Endothelial cell of umbilical vein (primary cell): ENCODE results near the gene GOLPH3. TPM values are rescaled to one million over a fixed set of nuclear protein-coding genes. Genes with fewer than 3 reads are reported as not detected.

Source experiments
- BruUV-seq: library from RNA; stranded (reverse); fragments of 400-500 nt; replicated peaks from 2 replicates; lab custom pipeline; 2021; lab: Mats Ljungman, UMichigan
- CTCF ChIA-PET: fragments of 300-600, 350-600 bp; sonication (Branson Sonifier 250); formaldehyde crosslinking; loops from one replicate; lab custom pipeline; 2021; ENCODE audit warnings: antibody characterized with exemption, inconsistent platforms; lab: Charles Lee
- POLR2A ChIA-PET: fragments of 300-600, 350-600 bp; sonication (Branson Sonifier 250); formaldehyde crosslinking; loops from one replicate; lab custom pipeline; 2021; ENCODE audit warnings: antibody characterized with exemption, inconsistent platforms; lab: Charles Lee
- DNase-seq: peaks from one replicate; pipeline ENCODE4 v3.0.0-alpha.2; 2011; ENCODE audit warnings: low read depth, low spot score
- FAIRE-seq: peaks from 2 replicates; lab custom pipeline; 2011; peaks lifted over from hg19 to GRCh38; lab: Jason Lieb, UNC
- H2AFZ ChIP-seq: 2 replicates; pipeline ENCODE4 v1.6.0; 2012; ENCODE audit warnings: low read depth, low read length, control low read depth, inconsistent platforms
- H3K27ac ChIP-seq: 2 replicates; pipeline ENCODE4 v1.5.1; 2011; ENCODE audit warnings: low read depth, mild to moderate bottlenecking, control low read depth, low read length, moderate library complexity; ENCODE audit not compliant: insufficient read depth
- H3K27me3 ChIP-seq, 2 experiments: 2 replicates each; pipeline versions ENCODE4 v1.6.0 to v1.6.1; 2011; ENCODE audit warnings: low read length in 2 of 2, mixed read lengths in 1 of 2; ENCODE audit not compliant: control insufficient read depth in 2 of 2, insufficient read depth in 2 of 2
- H3K36me3 ChIP-seq, 2 experiments: 2 replicates in 1 of 2; 3 replicates in 1 of 2; pipeline ENCODE4 v1.5.1; 2011; ENCODE audit warnings: low read length in 2 of 2, mild to moderate bottlenecking in 1 of 2, moderate library complexity in 1 of 2; ENCODE audit not compliant: control insufficient read depth in 2 of 2, insufficient read depth in 2 of 2; ENCODE audit errors: extremely low read depth in 1 of 2
- H3K4me1 ChIP-seq: 3 replicates; pipeline ENCODE4 v1.5.1; 2011; ENCODE audit warnings: mild to moderate bottlenecking, low read length; ENCODE audit not compliant: control insufficient read depth, insufficient read depth; ENCODE audit errors: extremely low read depth
- H3K4me2 ChIP-seq: 2 replicates; pipeline ENCODE4 v1.6.1; 2011; ENCODE audit warnings: low read length, control low read depth, mixed read lengths; ENCODE audit not compliant: insufficient read depth
- H3K4me3 ChIP-seq, 3 experiments: fragments of 200-600 bp in 1 of 3; sonication (generic), shearing (Covaris generic) in 1 of 3; replicated peaks in 1 of 3; 2 replicates each; pipeline ENCODE4 v1.5.1; 2011 to 2016; ENCODE audit warnings: control low read depth in 3 of 3, low read length in 3 of 3, mild to moderate bottlenecking in 2 of 3, inconsistent platforms in 1 of 3, low read depth in 1 of 3, moderate library complexity in 1 of 3; ENCODE audit not compliant: insufficient read depth in 1 of 3
- H3K79me2 ChIP-seq: 2 replicates; pipeline ENCODE4 v1.6.0; 2012; ENCODE audit warnings: low read length, inconsistent platforms; ENCODE audit not compliant: control insufficient read depth, insufficient read depth
- H3K9ac ChIP-seq: replicated peaks from 2 replicates; pipeline ENCODE3; 2011; ENCODE audit warnings: low read length, control low read depth; ENCODE audit not compliant: insufficient read depth; ENCODE audit errors: extremely low read depth
- H3K9me1 ChIP-seq: replicated peaks from 3 replicates; pipeline ENCODE4 v1.6.0; 2011; ENCODE audit warnings: mild to moderate bottlenecking, low read length; ENCODE audit not compliant: control insufficient read depth, insufficient read depth; ENCODE audit errors: extremely low read depth
- H3K9me3 ChIP-seq: replicated peaks from 2 replicates; pipeline ENCODE4 v1.5.1; 2012; ENCODE audit warnings: low read length, inconsistent platforms; ENCODE audit not compliant: control insufficient read depth, insufficient read depth
- H4K20me1 ChIP-seq: replicated peaks from 2 replicates; pipeline ENCODE3; 2011; ENCODE audit warnings: mild to moderate bottlenecking, low read length; ENCODE audit not compliant: control insufficient read depth, insufficient read depth; ENCODE audit errors: extremely low read depth
- EZH2 ChIP-seq: IDR thresholded peaks from 2 replicates; pipeline ENCODE4 v1.6.1; 2012; ENCODE audit warnings: borderline replicate concordance, low read depth, mild to moderate bottlenecking, moderate library complexity, low read length, inconsistent platforms; ENCODE audit not compliant: severe bottlenecking
- FOS ChIP-seq: IDR thresholded peaks from 2 replicates; pipeline ENCODE4 v1.6.1; 2011; ENCODE audit warnings: mild to moderate bottlenecking, low read length, moderate library complexity, borderline replicate concordance; ENCODE audit not compliant: insufficient read depth
- GATA2 ChIP-seq: IDR thresholded peaks from 2 replicates; pipeline ENCODE4 v1.7.0; 2011; ENCODE audit warnings: low read depth, mild to moderate bottlenecking, moderate library complexity, mixed read lengths, low read length; ENCODE audit not compliant: insufficient read length, insufficient read depth
- JUN ChIP-seq: IDR thresholded peaks from 2 replicates; pipeline ENCODE4 v1.6.1; 2011; ENCODE audit warnings: borderline replicate concordance, low read depth; ENCODE audit not compliant: insufficient read length, insufficient read depth
- MYC ChIP-seq: IDR thresholded peaks from one replicate; pipeline ENCODE4 v1.6.1; 2011; ENCODE audit warnings: mild to moderate bottlenecking, low read depth, low read length
- POLR2A ChIP-seq: IDR thresholded peaks from 2 replicates; pipeline ENCODE4 v1.6.1; 2012; ENCODE audit warnings: low read depth, mild to moderate bottlenecking, control low read depth, low read length
- POLR2AphosphoS5 ChIP-seq: IDR thresholded peaks from 2 replicates; pipeline ENCODE4 v1.6.1; 2012; ENCODE audit warnings: low read depth, mild to moderate bottlenecking, control low read depth, low read length, moderate library complexity; ENCODE audit not compliant: insufficient read depth
- dilution Hi-C: fragments of 300-500 bp; cut with MboI; formaldehyde crosslinking; loops from one replicate; pipeline ENCODE4 v1.15.0; 2019; ENCODE audit warnings: low sequenced_read_pairs; ENCODE audit not compliant: extremely low pct_ligation_motif_present
- intact Hi-C: fragments of 100-400 bp; cut with micrococcal nuclease; formaldehyde crosslinking; loops from one replicate; pipeline ENCODE4 v1.10.0; 2022
- polyA plus RNA-seq, 4 experiments: library from polyadenylated mRNA; depleted of rRNA in 3 of 4; stranded (reverse) in 3 of 4; unstranded in 1 of 4; fragments of >200 nt; gene quantifications; 2 replicates each; pipeline versions ENCODE4 v1.2.1 to v1.2.3, GENCODE V29; 2011 to 2012; ENCODE audit warnings: missing spikeins in 1 of 4
- total RNA-seq: library from RNA; stranded (reverse); gene quantifications from 2 replicates; pipeline ENCODE4 v1.2.3, GENCODE V29; 2021
- TF ChIP-seq, protein P1 (sequence below): IDR thresholded peaks from 2 replicates; pipeline ENCODE4 v1.6.1; 2011; ENCODE audit not compliant: insufficient read depth, insufficient read length
- TF ChIP-seq, protein P2 (sequence below), 2 donors: IDR thresholded peaks; 1 replicate in 1 of 2; 2 replicates in 1 of 2; pipeline ENCODE4 v1.5.1; 2011; ENCODE audit warnings: low read length in 2 of 2, mild to moderate bottlenecking in 2 of 2, moderate library complexity in 2 of 2, control low read depth in 1 of 2, inconsistent platforms in 1 of 2, low read depth in 1 of 2; ENCODE audit not compliant: insufficient read depth in 1 of 2; ENCODE audit errors: extremely low read depth in 1 of 2

The GOLPH3 gene
- total and polyA plus RNA-seq, 2 donors (not counting 3 experiments of a cell fraction or from before 2014, with no cell fraction given), result 38.1 to 70.2 TPM

DNA sequence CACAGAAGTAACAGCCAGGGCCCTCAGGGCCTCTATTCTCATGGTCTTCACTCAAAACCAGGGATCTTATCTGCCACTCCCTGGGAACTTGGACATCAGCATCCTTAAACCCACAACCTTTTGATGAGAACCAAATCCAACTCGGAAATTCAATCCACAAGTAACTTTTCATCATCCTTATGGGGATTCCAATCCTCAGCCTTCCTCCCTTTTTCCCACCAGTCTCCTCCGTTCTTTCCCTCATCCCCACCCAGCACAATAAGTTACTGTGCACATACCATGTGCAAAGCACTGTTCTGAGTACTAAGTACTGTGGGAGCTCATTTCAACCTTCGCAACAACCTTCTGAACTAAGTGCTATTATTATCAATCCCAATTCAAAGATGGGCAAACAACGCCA is 17.0 kb downstream of the GOLPH3 start:
- Histone ChIP-seq H3K4me3 (no peak overlapping the region), H4K20me1 (peaks cover 18% of the 10 kb centered on the region), H3K4me2 (no peak overlapping the region), H3K27me3 (no peaks in the 10 kb centered on the region), H2AFZ (no peak overlapping the region), H3K9me1 (no peaks in the 10 kb centered on the region), H3K79me2 (peaks cover 94% of the 10 kb centered on the region), H3K9me3 (no peaks in the 10 kb centered on the region), H3K36me3 (peaks cover 0 to 4% of the 10 kb centered on the region in 2 experiments), H3K9ac (no peak overlapping the region), H3K4me1 (peaks cover 10% of the 10 kb centered on the region), H3K27ac (no peak overlapping the region)
- intact Hi-C loops, result no loop called here
- CTCF ChIA-PET, result interaction anchor here (0.5 kb wide), 1 partner anchor 19 kb away, joined by 3 read pairs; no protein-coding TSS in a partner anchor
- BruUV-seq, result no TSS peak
- no peak for FAIRE-seq
- no peak for DNase-seq
- POLR2A ChIA-PET, result no interaction called here
- TF ChIP-seq MYC, result no peak
- TF ChIP-seq, protein P1, sequence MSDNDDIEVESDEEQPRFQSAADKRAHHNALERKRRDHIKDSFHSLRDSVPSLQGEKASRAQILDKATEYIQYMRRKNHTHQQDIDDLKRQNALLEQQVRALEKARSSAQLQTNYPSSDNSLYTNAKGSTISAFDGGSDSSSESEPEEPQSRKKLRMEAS, result no peak
- TF ChIP-seq GATA2, result no peak
- dilution Hi-C loops, result no loop called here

DNA sequence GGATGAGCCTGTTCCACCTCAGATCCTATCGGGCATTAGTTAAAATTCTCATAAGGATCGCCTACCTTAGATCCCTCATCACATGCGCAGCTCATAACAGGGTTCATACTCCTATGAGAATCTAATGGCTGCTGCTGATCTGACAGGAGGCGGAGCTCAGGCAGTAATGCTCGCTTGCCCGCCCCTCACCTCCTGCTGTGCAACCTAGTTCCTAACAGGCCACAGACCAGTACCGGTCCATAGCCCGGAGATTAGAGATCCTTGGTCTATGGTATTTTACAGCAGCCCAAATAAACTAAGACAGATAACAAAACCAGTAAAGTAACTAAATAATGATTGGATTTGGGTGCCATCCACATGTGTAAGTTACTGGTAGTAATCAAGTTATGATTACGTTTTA is 17.5 kb downstream of the GOLPH3 start:
- ChIA-PET CTCF (interaction anchor here (0.5 to 1.7 kb wide), 2 partner anchors 16 to 19 kb away, joined by 3 to 6 read pairs; no protein-coding TSS in a partner anchor), POLR2A (no interaction called here)
- Histone ChIP-seq H3K4me1 (peaks cover 10% of the 10 kb centered on the region), H3K27me3 (no peaks in the 10 kb centered on the region), H2AFZ (no peak overlapping the region), H4K20me1 (peaks cover 19% of the 10 kb centered on the region), H3K4me2 (no peak overlapping the region), H3K4me3 (no peak overlapping the region), H3K79me2 (peaks cover 95% of the 10 kb centered on the region), H3K27ac (no peak overlapping the region), H3K36me3 (peaks cover 0 to 4% of the 10 kb centered on the region in 2 experiments), H3K9me1 (no peaks in the 10 kb centered on the region), H3K9ac (no peak overlapping the region), H3K9me3 (no peaks in the 10 kb centered on the region)
- BruUV-seq, result no TSS peak
- TF ChIP-seq JUN (no peak), POLR2AphosphoS5 (no peak), FOS (no peak), POLR2A (no peak), GATA2 (no peak), EZH2 (no peak), MYC (no peak)
- TF ChIP-seq, protein P1, result no peak
- TF ChIP-seq, protein P2, sequence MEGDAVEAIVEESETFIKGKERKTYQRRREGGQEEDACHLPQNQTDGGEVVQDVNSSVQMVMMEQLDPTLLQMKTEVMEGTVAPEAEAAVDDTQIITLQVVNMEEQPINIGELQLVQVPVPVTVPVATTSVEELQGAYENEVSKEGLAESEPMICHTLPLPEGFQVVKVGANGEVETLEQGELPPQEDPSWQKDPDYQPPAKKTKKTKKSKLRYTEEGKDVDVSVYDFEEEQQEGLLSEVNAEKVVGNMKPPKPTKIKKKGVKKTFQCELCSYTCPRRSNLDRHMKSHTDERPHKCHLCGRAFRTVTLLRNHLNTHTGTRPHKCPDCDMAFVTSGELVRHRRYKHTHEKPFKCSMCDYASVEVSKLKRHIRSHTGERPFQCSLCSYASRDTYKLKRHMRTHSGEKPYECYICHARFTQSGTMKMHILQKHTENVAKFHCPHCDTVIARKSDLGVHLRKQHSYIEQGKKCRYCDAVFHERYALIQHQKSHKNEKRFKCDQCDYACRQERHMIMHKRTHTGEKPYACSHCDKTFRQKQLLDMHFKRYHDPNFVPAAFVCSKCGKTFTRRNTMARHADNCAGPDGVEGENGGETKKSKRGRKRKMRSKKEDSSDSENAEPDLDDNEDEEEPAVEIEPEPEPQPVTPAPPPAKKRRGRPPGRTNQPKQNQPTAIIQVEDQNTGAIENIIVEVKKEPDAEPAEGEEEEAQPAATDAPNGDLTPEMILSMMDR (IDR thresholded peaks at IDR 0.05; ENCODE audit: extremely low read depth in 1 of 2, insufficient read depth in 1 of 2, low read depth in 1 of 2, low read length in 2 of 2), result no peak
- intact Hi-C loops (no loop called here), dilution Hi-C loops (no loop called here)
- DNase-seq, result no peak
- no peak for FAIRE-seq
